ENCODE measurements around the gene SNN.

Gene SNN

DNA sequence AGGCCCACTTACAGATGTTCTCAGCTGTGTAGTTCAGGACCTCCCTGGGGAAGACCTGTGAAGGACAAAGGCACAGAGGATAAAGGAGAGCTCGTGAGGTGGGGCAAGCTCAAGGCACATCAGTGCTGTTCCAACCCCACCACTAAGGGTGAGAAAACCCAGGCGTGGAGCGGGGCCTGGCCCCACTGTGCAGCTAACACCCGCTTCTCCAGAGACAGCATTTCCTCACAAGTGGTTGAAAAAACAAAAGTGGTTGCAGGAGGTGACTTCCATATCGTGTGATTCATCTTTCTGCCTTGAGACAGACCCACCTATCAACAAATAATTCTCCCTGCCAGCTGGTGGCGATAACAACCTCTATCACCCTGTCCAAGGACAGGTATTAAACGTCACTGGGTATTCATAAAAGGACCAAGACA lies 30.0 kb downstream of the SNN start:
- no peak for TF ChIP-seq POLR2A (IDR thresholded peaks at IDR 0.05; ENCODE audit: low read depth, low read length)
- DNase-seq (ENCODE audit: insufficient read length, low spot score) = no peak
- FAIRE-seq = peak; percentile 30

DNA sequence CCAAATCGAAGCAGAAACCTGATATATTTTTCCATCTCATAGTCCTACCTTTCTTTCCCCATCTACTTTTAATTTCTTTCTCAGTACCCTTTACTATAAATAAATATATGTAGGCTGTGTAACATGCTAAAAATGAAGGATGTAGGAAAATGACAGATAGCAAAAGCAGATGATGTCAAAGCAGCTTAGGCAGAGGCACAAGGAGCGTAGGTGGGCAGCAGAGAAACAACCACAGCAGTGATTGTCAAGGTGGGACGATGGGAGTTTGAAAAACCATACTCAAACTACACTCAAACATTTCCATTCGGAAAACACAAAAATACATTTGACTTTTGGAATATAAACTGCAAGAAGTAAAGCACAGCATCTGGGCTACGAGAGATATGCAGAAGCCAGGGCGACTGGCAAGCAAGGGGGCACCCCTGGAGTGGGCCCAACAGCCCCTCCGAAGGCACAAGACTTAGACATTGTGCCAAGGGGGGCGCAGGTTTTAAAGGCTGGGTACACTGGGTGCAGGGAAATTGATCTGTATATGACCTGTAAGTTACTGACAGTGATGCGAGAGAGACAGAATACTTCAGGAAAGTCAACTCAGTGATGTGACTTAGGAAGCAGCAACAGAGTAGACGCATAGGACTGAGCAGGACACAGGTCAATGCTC lies 31.1 kb downstream of the SNN start:
- DNase-seq (ENCODE audit: insufficient read length, low spot score) (no peak), FAIRE-seq (no peak)
- TF ChIP-seq POLR2A (IDR thresholded peaks at IDR 0.05; ENCODE audit: low read depth, low read length) = no peak

GRCh38 chr16:11700264-11701029 lies 32.2 kb downstream of the SNN start:
- FAIRE-seq (no peak), DNase-seq (ENCODE audit: insufficient read length, low spot score) (no peak)
- TF ChIP-seq POLR2A (IDR thresholded peaks at IDR 0.05; ENCODE audit: low read depth, low read length) = no peak

DNA sequence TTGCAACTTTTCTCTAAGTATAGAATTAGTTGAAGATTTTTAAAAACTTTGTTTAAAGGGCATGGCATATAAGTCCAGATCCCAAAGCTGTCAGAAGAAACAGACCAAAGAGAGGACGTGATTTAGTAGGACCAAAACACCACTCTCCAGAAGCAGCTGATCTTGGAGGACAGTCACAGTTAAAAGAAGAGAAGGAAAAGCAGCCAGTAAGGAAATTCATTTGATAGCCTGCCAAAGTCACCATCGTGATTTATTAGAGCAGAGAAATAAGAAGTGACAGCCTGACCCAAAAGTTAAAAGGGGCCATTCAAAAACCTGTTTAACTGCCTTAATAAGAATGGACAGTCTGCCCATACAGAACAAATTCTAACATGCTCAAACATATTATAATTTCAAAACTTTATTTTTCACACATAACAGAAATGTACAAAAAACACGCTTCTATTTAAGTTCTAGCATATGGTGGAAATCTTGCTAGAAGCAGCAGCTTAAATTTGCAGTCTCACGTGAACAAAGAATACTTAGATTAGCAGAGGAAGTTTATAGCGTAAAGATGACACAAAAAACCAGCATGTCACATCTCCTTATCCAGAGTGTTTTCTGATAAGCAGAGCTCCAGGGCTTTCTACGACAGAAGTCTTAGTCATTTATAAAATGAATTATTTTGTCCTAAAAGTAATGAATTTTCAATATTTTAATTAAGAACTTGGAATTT lies 37.2 kb downstream of the SNN start:
- DNase-seq (ENCODE audit: insufficient read length, low spot score) (no peak), FAIRE-seq (peak; percentile 11)
- TF ChIP-seq POLR2A (IDR thresholded peaks at IDR 0.05; ENCODE audit: low read depth, low read length) = no peak

DNA sequence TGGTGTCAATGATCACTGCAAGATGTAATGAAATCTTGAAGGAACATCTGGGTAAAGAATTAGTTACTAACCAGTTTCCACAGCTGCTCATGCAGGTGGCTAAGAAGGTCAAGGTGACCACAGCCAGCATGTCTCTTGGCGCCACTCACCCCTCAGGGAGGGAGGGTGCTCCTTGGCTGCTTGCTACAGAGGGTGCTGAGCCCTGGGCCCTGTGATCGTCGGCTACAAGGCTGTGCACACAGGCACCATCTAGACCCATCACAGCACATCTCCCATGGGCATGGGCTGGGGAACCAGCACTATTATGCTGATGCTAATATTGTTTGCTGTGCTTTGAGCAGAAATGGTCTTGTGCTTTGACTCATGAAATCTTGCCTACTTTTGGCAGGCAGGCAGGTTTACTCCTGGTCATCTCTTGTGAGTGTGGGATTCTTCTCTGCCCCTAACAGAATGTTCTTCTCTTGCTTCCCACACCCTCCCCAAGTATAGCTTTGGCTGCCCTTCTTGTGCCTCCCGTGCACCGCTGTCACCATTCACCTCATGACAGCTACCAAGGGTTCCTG lies 38.0 kb downstream of the SNN start:
- no peak for FAIRE-seq
- no peak for TF ChIP-seq POLR2A (IDR thresholded peaks at IDR 0.05; ENCODE audit: low read depth, low read length)
- DNase-seq (ENCODE audit: insufficient read length, low spot score) = no peak

DNA sequence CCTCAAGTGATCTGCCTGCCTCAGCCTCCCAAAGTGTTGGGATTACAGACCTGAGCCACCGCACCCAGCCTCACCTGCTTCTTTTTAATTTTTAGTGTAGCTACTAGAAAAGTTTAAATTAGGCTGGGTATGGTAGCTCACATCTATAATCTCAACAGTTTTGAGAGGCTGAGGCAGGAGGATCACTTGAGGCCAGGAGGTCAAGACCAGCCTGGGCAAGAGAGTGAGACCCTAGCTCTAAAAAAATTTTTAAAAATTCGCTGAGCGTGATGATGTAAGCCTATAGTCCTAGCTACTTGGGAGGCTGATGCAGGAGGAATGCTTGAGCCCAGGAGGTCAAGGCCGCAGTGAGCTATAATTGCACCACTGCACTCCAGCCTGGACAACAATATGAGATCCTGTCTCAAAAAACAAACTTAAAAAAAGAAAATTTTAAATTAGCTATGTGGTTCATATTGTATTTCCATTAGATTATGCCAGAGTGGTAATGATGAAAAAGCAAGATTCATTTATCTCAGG lies 39.5 kb downstream of the SNN start:
- DNase-seq (ENCODE audit: insufficient read length, low spot score) = no peak
- no peak for TF ChIP-seq POLR2A (IDR thresholded peaks at IDR 0.05; ENCODE audit: low read depth, low read length)
- no peak for FAIRE-seq

DNA sequence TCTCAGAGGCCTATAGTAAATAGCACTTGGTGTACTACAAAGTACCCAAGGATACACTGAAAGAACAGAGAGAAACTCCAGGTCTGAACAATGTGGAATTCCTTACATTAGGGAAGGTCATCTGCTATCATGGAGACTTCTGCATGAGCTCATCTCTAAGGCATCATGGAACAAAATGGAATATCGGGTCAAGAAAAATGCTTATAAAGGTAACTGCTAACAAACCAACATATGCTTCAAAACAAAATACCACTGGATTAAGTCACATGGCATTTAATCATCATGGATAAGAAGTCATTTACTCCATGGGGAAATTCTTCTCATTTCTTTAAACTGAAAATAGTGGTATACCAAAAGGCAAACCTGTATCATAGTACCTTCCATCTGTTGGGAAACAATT lies 40.2 kb downstream of the SNN start:
- no peak for FAIRE-seq
- no peak for TF ChIP-seq POLR2A (IDR thresholded peaks at IDR 0.05; ENCODE audit: low read depth, low read length)
- no peak for DNase-seq (ENCODE audit: insufficient read length, low spot score)

- no peak for DNase-seq (ENCODE audit: insufficient read length, low spot score)
- TF ChIP-seq POLR2A (IDR thresholded peaks at IDR 0.05; ENCODE audit: low read depth, low read length) = no peak
- FAIRE-seq = no peak
Observed at GRCh38 chr16:11711662-11712061, 43.4 kb downstream of the SNN start.

- no peak for TF ChIP-seq POLR2A (IDR thresholded peaks at IDR 0.05; ENCODE audit: low read depth, low read length)
- FAIRE-seq (no peak), DNase-seq (ENCODE audit: insufficient read length, low spot score) (no peak)
Observed at GRCh38 chr16:11712122-11712521, 43.9 kb downstream of the SNN start.

DNA sequence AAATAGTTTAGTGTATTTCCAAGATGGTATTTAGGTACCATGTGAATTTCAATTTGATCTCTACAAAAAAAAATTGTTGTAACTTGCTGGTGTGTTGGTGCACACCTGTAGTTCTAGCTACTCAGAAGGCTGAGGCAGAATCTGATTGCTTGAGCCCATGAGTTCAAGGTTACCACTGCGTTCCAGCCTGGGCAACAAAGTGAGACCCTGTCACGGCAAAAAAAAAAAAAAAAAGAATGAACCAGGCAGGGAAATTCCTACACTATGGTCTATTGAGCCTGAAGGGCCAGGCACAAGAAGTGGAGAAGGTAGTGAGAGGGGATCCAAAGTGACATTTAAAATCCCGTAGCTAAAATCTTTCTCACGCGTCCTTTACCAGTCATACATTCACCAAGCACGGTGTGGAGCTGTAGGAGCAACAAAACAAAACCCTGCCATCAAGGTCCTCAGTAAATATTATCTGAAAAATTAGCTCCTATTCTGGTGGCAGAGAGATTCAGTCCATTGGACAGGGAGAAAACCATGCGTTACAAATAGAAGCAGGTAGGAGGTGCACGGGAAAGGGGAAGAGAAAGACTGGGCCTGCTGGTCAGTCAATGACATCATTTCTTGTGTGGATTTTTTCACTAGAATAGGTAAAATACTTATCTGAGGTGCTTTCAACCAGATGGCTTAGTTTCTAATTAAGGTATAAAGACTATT lies 47.1 kb downstream of the SNN start:
- no peak for FAIRE-seq
- TF ChIP-seq POLR2A (IDR thresholded peaks at IDR 0.05; ENCODE audit: low read depth, low read length) = no peak
- DNase-seq (ENCODE audit: insufficient read length, low spot score) = no peak

GRCh38 chr16:11716336-11716735 lies 48.1 kb downstream of the SNN start:
- TF ChIP-seq POLR2A (IDR thresholded peaks at IDR 0.05; ENCODE audit: low read depth, low read length) = no peak
- FAIRE-seq (no peak), DNase-seq (ENCODE audit: insufficient read length, low spot score) (no peak)

GRCh38 chr16:11717811-11718210 lies 49.6 kb downstream of the SNN start:
- FAIRE-seq (no peak), DNase-seq (ENCODE audit: insufficient read length, low spot score) (no peak)
- TF ChIP-seq POLR2A (IDR thresholded peaks at IDR 0.05; ENCODE audit: low read depth, low read length) = no peak

- DNase-seq (ENCODE audit: insufficient read length, low spot score) = no peak
- no peak for FAIRE-seq
- no peak for TF ChIP-seq POLR2A (IDR thresholded peaks at IDR 0.05; ENCODE audit: low read depth, low read length)
Observed at GRCh38 chr16:11719171-11719570, 50.9 kb downstream of the SNN start.
